OCI-LY1 (cell line): ENCODE results near the gene DHRSX.

ENCODE experiments used
- H2AFZ ChIP-seq: fragments of 200-600 bp; sonication (generic), shearing (Covaris generic); 2 replicates; pipeline ENCODE4 v1.6.0; 2014; ENCODE audit warnings: antibody characterized with exemption, mild to moderate bottlenecking, low read length
- H3F3A ChIP-seq: fragments of 200-600 bp; sonication (generic), shearing (Covaris generic); 2 replicates; pipeline ENCODE4 v1.6.0; 2014; ENCODE audit warnings: mild to moderate bottlenecking, antibody characterized with exemption, low read length, moderate library complexity; ENCODE audit not compliant: insufficient read depth
- H3K27ac ChIP-seq: fragments of 200-600 bp; sonication (generic); 2 replicates; pipeline ENCODE4 v1.5.1; 2014; ENCODE audit warnings: low read length, mixed run types, mild to moderate bottlenecking, low read depth; ENCODE audit not compliant: poor library complexity, severe bottlenecking
- H3K27me3 ChIP-seq: fragments of 200-600 bp; sonication (generic); 2 replicates; pipeline ENCODE4 v1.6.0; 2014; ENCODE audit warnings: antibody characterized with exemption, mild to moderate bottlenecking, low read length, moderate library complexity; ENCODE audit not compliant: insufficient read depth
- H3K36me3 ChIP-seq: fragments of 200-600 bp; sonication (generic); 2 replicates; pipeline ENCODE4 v1.6.1; 2014; ENCODE audit warnings: mild to moderate bottlenecking, antibody characterized with exemption, low read length, moderate library complexity, mixed read lengths; ENCODE audit not compliant: insufficient read depth
- H3K4me1 ChIP-seq: fragments of 200-600 bp; sonication (generic); 2 replicates; pipeline ENCODE4 v1.5.1; 2014; ENCODE audit warnings: mild to moderate bottlenecking, low read length, moderate library complexity; ENCODE audit not compliant: insufficient read depth, severe bottlenecking
- H3K4me2 ChIP-seq: fragments of 200-600 bp; sonication (generic), shearing (Covaris generic); 2 replicates; pipeline ENCODE4 v1.6.1; 2014; ENCODE audit warnings: low read length
- H3K4me3 ChIP-seq: fragments of 200-600 bp; sonication (generic); 2 replicates; pipeline ENCODE4 v1.5.1; 2014; ENCODE audit warnings: low read length, low read depth, mild to moderate bottlenecking, mixed read lengths; ENCODE audit not compliant: poor library complexity, severe bottlenecking
- H3K79me2 ChIP-seq: fragments of 200-600 bp; shearing (Covaris generic); 2 replicates; pipeline ENCODE4 v1.6.1; 2016; ENCODE audit warnings: mixed run types, low read length, mixed read lengths; ENCODE audit not compliant: insufficient read depth
- H3K9ac ChIP-seq: fragments of 200-600 bp; sonication (generic), shearing (Covaris generic); 2 replicates; pipeline ENCODE4 v1.6.1; 2014; ENCODE audit warnings: mild to moderate bottlenecking, low read length, mixed read lengths
- H3K9me2 ChIP-seq: fragments of 200-600 bp; sonication (generic), shearing (Covaris generic); 2 replicates; pipeline ENCODE4 v1.6.1; 2014; ENCODE audit warnings: low read depth, mild to moderate bottlenecking, low read length, mixed read lengths
- H3K9me3 ChIP-seq: fragments of 200-600 bp; shearing (Covaris generic); 2 replicates; pipeline ENCODE4 v1.6.1; 2014; ENCODE audit warnings: low read length, mixed read lengths
- H4K20me1 ChIP-seq: fragments of 200-600 bp; sonication (generic), shearing (Covaris generic); 2 replicates; pipeline ENCODE4 v1.6.0; 2016; ENCODE audit warnings: mild to moderate bottlenecking, low read length; ENCODE audit not compliant: insufficient read depth
- EZH2 ChIP-seq: fragments of 200-600 bp; sonication (generic), shearing (Covaris generic); IDR thresholded peaks from 2 replicates; pipeline ENCODE4 v1.8.0; 2017; ENCODE audit warnings: borderline replicate concordance, mixed run types, mild to moderate bottlenecking, antibody characterized with exemption, low read length, moderate library complexity, mixed read lengths
- TF ChIP-seq, protein P1 (sequence below): fragments of 200-600 bp; sonication (generic), shearing (Covaris generic); IDR thresholded peaks from 2 replicates; pipeline ENCODE4 v1.5.1; 2017; ENCODE audit warnings: mild to moderate bottlenecking, antibody characterized with exemption, low read length, moderate library complexity, mixed read lengths

Gene DHRSX

GRCh38 chrX:2325076-2325784, 175.5 kb downstream of the DHRSX start:
- Histone ChIP-seq H3K79me2 (no peaks in the 10 kb centered on the region), H3K9me2 (no peaks in the 10 kb centered on the region), H3K4me3 (peak overlapping the region; percentile 66), H3K9ac (peak overlapping the region; percentile 59), H3F3A (no peaks in the 10 kb centered on the region), H3K27ac (peak overlapping the region; percentile 94), H3K4me1 (peaks cover 33% of the 10 kb centered on the region), H3K4me2 (peak overlapping the region; percentile 66), H3K36me3 (peaks cover 4% of the 10 kb centered on the region; the same call in 1 of the 2 replicates), H2AFZ (no peak overlapping the region), H4K20me1 (no peaks in the 10 kb centered on the region), H3K9me3 (no peaks in the 10 kb centered on the region), H3K27me3 (no peaks in the 10 kb centered on the region)
- TF ChIP-seq EZH2: no peak
- TF ChIP-seq, protein P1, sequence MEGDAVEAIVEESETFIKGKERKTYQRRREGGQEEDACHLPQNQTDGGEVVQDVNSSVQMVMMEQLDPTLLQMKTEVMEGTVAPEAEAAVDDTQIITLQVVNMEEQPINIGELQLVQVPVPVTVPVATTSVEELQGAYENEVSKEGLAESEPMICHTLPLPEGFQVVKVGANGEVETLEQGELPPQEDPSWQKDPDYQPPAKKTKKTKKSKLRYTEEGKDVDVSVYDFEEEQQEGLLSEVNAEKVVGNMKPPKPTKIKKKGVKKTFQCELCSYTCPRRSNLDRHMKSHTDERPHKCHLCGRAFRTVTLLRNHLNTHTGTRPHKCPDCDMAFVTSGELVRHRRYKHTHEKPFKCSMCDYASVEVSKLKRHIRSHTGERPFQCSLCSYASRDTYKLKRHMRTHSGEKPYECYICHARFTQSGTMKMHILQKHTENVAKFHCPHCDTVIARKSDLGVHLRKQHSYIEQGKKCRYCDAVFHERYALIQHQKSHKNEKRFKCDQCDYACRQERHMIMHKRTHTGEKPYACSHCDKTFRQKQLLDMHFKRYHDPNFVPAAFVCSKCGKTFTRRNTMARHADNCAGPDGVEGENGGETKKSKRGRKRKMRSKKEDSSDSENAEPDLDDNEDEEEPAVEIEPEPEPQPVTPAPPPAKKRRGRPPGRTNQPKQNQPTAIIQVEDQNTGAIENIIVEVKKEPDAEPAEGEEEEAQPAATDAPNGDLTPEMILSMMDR: no peak

DNA sequence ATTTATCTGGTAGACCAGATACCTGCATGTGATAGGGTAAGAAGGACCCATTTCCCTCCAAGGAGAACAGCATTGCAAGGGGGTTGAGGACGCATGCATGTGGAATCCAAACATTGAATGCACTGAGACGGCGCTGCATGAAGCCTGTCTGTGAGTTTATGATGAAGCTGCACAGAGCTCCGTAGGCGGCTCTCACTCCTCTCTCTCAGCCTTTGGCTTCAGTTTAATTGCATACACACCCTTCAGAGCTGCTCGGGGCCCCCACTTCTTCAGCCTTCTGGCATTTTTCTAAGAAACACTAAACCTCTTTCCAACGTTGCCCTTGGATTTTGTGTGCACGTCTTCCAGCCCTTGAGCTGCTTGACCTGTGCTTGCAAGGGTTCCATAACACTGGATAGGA, 176.6 kb downstream of the DHRSX start:
- H3K4me2 ChIP-seq: peak overlapping the region; percentile 66; the same call in 1 of the 2 replicates
- TF ChIP-seq EZH2: no peak
- TF ChIP-seq, protein P1: no peak
- H3K4me1 ChIP-seq: peaks cover 33% of the 10 kb centered on the region
- no peaks in the 10 kb centered on the region for H3F3A ChIP-seq
- no peaks in the 10 kb centered on the region for H4K20me1 ChIP-seq
- no peak overlapping the region for H3K4me3 ChIP-seq
- no peaks in the 10 kb centered on the region for H3K9me3 ChIP-seq
- no peak overlapping the region for H2AFZ ChIP-seq
- no peaks in the 10 kb centered on the region for H3K27me3 ChIP-seq
- no peak overlapping the region for H3K27ac ChIP-seq
- H3K36me3 ChIP-seq: peaks cover 4% of the 10 kb centered on the region; the same call in 1 of the 2 replicates
- H3K9me2 ChIP-seq: no peaks in the 10 kb centered on the region
- H3K9ac ChIP-seq: no peak overlapping the region
- H3K79me2 ChIP-seq: no peaks in the 10 kb centered on the region

DNA sequence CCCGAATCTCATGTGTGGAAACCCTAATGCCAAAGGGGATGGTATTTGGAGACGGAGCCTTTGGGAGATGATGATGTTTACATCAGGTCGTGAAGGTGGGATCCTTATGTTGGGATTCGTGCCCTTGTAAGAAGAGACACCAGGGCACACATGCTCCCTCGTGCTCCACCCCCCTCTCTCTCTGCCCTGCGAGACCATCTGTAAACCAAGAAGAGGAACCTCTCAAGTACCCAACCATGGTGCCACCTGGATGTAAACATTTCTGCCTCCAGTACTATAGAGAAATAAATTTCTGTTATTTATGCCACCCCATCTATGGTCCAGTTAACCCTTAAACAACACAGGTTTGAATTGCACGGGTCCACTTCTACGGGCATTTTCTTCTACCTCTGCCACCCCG, 179.4 kb downstream of the DHRSX start:
- Histone ChIP-seq H3K9me3 (no peaks in the 10 kb centered on the region), H3K9ac (no peak overlapping the region), H3K27me3 (no peaks in the 10 kb centered on the region), H4K20me1 (no peaks in the 10 kb centered on the region), H3K4me1 (peaks cover 33% of the 10 kb centered on the region), H3F3A (no peaks in the 10 kb centered on the region), H2AFZ (no peak overlapping the region), H3K4me2 (peak overlapping the region; percentile 24; the same call in 1 of the 2 replicates), H3K27ac (peak overlapping the region; percentile 57), H3K79me2 (no peaks in the 10 kb centered on the region), H3K9me2 (no peaks in the 10 kb centered on the region), H3K4me3 (no peak overlapping the region), H3K36me3 (peaks cover 4% of the 10 kb centered on the region; the same call in 1 of the 2 replicates)
- TF ChIP-seq, protein P1: no peak
- TF ChIP-seq EZH2: no peak
